GM12864 (cell line): ENCODE measurements around the gene STK10.

ENCODE experiments used
- DNase-seq: peaks from one replicate; pipeline ENCODE4 v3.0.0-alpha.2; 2011; ENCODE audit warnings: low read depth
- H3K4me3 ChIP-seq: 2 replicates; pipeline ENCODE4 v1.5.1; 2011; ENCODE audit warnings: mild to moderate bottlenecking, low read depth, low read length, control low read depth
- TF ChIP-seq, protein P1 (sequence below): IDR thresholded peaks from 2 replicates; pipeline ENCODE4 v1.5.1; 2011; ENCODE audit warnings: low read depth, mild to moderate bottlenecking, moderate library complexity, low read length, control low read depth, inconsistent platforms; ENCODE audit errors: missing control alignments

The STK10 gene

DNA sequence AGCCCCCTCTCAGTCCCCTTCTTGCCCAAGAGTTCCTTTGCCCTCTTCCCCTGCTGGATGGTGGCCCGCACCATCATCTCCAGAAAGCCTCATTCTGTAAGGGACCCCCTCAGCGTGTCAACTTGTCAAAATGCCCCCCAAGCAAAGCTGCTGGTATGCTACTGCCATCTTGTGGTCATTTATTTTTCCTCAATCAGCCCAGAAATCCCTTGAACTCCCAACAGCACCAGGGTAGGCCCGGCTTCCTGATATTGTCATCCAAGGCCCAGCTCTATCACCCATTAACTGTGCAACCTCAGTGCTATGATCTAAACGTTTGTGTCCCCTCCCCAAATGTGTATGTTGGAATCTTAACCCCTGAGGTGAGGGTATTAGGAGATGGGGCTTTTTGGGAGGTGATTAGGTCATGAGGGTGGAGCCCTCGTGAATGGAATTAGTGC lies 128.3 kb downstream of the STK10 start:
- DNase-seq, result no peak
- TF ChIP-seq, protein P1, sequence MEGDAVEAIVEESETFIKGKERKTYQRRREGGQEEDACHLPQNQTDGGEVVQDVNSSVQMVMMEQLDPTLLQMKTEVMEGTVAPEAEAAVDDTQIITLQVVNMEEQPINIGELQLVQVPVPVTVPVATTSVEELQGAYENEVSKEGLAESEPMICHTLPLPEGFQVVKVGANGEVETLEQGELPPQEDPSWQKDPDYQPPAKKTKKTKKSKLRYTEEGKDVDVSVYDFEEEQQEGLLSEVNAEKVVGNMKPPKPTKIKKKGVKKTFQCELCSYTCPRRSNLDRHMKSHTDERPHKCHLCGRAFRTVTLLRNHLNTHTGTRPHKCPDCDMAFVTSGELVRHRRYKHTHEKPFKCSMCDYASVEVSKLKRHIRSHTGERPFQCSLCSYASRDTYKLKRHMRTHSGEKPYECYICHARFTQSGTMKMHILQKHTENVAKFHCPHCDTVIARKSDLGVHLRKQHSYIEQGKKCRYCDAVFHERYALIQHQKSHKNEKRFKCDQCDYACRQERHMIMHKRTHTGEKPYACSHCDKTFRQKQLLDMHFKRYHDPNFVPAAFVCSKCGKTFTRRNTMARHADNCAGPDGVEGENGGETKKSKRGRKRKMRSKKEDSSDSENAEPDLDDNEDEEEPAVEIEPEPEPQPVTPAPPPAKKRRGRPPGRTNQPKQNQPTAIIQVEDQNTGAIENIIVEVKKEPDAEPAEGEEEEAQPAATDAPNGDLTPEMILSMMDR, result peak; percentile 42
- no peak overlapping the region for H3K4me3 ChIP-seq

DNA sequence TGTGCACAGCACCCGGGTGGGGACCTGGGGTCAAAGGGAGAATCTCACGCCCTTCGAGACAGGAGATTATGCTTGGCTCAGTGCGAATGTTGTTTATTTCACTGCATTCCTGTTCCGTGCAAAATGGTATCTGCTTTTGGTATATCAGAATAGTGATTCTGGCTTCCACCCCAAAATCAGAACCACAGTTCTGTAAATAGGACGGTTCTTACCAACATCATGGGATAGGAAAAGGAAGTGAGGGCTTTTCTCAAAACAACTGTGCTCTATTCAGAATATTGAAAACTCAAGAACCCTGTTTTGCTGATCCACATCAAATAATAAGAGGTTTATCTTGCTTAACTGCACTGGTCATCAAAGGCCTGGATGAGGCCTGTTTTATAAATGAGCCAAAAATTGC lies 129.9 kb downstream of the STK10 start:
- H3K4me3 ChIP-seq, result no peak overlapping the region
- TF ChIP-seq, protein P1, result no peak
- DNase-seq, result no peak

DNA sequence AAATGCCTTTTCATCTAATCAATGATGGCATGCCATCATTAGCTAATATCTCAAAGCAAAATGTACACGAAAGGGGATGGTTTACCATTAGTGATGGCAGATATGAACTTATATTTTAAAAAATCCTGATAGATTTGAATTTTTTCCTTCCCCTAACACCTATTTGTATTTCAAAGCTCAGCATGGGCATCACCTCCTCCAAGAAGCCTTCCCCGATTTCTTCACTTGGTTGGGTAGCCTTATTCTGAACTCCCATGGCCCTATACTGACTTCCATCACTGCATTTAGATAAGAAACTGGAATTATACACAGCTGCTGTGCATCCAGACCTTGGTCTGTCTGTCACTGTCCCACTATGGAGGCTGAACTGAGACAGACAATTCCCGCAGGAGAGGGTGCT lies 132.0 kb downstream of the STK10 start:
- TF ChIP-seq, protein P1, result no peak
- no peak for DNase-seq
- H3K4me3 ChIP-seq, result no peak overlapping the region

DNA sequence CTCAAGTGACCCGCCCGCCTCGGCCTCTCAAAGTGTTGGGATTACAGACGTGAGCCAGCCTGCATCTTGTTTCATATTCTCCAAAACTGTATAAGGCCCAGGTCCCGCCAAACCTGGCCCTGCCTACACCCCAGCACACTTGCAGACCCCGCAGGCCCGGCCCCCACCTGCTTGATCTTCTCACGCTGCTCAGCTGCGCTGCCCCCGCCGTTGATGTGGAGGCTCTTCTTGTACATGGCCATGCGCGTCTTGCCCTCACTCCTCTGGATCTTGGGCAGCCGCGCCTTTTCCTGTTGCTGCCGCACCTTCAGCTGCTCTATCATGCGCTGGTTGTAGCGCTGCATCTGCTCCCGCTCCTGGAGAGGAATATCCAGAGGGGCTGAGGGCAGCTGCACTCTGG lies 132.6 kb downstream of the STK10 start:
- TF ChIP-seq, protein P1, result no peak
- H3K4me3 ChIP-seq, result no peak overlapping the region
- DNase-seq, result no peak

DNA sequence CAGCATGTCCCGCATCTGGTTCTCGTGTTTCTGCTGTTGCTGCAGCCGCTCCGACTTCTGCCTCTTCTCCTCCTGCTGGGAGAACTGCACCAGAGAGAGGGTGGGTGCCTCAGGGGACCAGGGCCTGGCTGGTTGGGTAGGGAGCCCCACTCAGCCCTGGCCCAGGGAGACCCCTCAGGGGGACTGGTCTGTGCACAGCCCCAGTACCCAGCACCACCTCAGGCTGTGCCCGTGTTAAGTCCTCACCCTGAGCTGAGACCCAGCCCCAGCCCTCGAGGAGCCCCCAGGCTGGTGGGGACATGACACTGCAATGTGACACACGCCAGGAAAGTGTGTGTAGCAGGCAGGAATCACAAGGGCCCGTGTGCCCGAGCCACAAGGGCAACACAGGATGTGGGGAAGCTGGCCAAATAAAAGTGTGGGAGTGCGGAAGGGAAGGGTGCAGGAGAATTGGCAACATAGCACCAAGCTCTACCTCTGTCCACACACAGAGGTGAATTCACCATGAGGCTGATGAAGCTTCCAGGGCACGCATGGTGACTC lies 133.3 kb downstream of the STK10 start:
- TF ChIP-seq, protein P1, result no peak
- no peak overlapping the region for H3K4me3 ChIP-seq

DNA sequence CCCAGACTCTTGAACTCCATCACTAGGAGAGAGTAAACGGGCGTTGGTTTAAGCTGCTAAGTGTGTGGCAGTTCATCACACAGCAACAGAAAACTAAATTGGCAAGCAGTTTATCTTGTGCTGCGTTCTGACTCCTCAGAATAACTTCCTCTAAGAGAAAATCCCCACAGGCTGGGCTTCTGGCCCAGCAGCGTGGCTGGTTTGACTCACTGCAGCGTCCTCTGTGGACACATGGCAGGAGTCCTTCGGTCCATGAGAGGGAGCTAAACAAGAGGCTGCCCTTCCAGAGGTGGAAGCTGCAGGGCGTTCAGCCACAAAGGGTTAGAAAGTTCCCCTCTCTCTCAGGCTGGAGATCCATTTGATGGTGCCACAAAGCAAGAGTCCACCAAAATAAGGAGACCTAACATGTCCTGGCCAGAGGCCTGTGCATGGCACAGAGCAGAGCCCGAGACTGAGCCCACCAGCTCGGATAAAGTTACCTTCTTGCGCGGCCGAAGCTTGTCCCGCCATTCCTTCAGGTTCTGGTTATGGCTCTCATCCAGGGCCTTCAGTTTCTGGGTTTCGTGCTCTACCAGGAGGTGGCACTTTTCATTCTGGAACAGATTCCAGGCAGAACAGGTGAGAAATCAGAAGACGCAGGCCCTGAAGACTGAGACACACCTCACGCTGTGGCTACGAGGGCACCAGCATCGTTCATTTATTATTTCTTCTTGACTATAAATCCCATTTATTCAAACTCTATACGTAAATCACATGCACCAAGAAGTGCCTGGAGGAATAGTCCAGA lies 135.4 kb downstream of the STK10 start:
- no peak overlapping the region for H3K4me3 ChIP-seq
- TF ChIP-seq, protein P1, result no peak
- no peak for DNase-seq

More for the DNA sequence above, 133.3 kb downstream of the STK10 start:
- DNase-seq, result no peak
